Stimulated activated CD8-positive, alpha-beta memory T cell treated with anti-CD3 and anti-CD28 coated beads, Interleukin-15, amount 100 ng/mL, for 4 hours (primary cell): ENCODE data around the gene TXNDC11.

Experiments
- DNase-seq, 2 donors: peaks; one replicate each; pipeline ENCODE4 v3.0.0-alpha.2; 2020; ENCODE audit warnings: low read depth in 2 of 2

TXNDC11 gene

DNA sequence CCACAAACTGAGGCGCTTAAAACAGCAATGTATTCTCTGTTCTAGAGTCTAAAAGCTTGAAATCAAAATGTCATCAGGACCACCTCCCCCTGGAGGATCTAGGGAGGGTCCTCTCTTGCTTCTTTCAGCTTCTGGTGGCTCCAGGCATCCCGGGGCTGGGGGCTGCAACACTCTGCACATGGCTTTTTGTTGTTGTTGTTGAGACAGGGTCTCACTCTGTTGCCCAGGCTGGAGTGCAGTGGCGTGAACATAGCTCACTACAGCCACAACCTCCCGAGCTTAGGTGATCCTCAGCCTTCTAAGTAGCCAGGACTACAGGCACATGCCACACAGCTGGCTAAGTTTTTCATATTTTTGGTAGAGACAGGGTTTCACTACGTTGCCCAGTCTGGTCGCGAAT, 111.4 kb downstream of the TXNDC11 start:
- no peak for DNase-seq

DNA sequence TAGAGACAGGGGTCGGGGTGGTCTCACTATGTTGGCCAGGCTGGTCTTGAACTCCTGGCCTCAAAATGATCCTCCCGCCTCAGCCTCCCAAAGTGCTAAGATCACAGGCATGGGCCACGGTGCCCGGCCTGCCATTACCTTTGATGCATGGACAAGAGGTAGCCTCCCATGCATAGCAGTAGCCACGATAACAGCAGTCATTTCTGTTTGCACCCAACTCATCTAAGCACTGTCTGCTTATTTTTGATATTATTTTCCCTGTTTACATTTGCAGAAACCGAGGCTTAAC, 111.9 kb downstream of the TXNDC11 start:
- DNase-seq = no peak

DNA sequence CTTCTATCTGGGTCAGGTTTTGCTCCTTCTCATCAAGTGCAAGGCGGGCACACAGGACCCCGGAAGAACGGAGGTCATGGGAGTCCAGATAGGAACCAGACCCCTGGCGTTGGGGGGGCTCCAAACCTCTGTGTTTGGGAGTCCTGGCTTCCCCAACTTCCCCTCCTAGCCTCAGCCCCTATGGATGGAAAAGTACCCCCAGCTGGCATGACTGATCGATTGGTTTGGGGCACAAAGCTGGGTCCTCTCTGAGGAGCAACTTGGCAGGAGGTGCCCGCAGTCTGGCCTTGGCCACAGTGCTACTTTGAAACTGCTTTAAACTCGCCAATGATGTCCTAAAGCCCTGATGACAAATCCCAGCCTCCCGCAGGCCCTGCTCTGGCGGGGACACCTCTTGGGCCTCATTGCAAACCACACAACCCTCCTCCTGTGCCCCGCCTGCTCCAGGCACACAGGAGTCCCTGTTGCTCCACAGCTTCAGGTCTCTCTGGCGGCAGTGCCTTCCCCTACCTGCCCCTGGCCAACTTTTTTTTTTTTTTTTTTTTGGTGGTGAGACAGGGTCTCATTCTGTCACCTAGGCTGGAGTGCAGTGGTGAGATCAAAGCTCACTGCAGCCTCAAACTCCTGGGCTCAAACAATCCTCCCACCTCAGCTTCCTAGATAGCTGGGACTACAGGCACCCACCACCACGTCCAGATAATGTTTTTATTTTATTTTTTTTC, 112.5 kb downstream of the TXNDC11 start:
- no peak for DNase-seq
